PC-3 (cell line): ENCODE measurements around the gene USP17L19. TPM values are rescaled to one million over a fixed set of nuclear protein-coding genes. Genes with fewer than 3 reads are reported as not detected.
"Not testable (repeated sequence)": the region's sequence is repeated elsewhere in the genome, so short reads cannot be mapped to it uniquely, and the experiment has no call there.

ENCODE experiments used
- ATAC-seq: fragments of 200-7000 bp; cut with Tn5 transposase; 2 replicates; pipeline ENCODE4 v1.9.1; 2020; ENCODE audit warnings: mild to moderate bottlenecking, moderate library complexity
- BruUV-seq: library from RNA; stranded (reverse); fragments of 400-500 nt; replicated peaks from 2 replicates; lab custom pipeline; 2021; lab: Mats Ljungman, UMichigan
- CTCF ChIA-PET: fragments of 300-600 bp; sonication (Branson Sonifier 250); formaldehyde crosslinking; loops from one replicate; lab custom pipeline; 2022; ENCODE audit warnings: antibody characterized with exemption; lab: Charles Lee
- POLR2A ChIA-PET: fragments of 300-600 bp; sonication (Branson Sonifier 250); formaldehyde crosslinking; loops from one replicate; lab custom pipeline; 2022; ENCODE audit warnings: antibody characterized with exemption; ENCODE audit not compliant: unreplicated experiment; lab: Charles Lee
- DNase-seq: peaks from one replicate; pipeline ENCODE4 v3.0.0-alpha.2; 2015
- H2AFZ ChIP-seq: fragments of 300-600 bp; sonication (generic); 2 replicates; pipeline ENCODE4 v1.6.0; 2016; ENCODE audit warnings: antibody characterized with exemption, low read length
- H3F3A ChIP-seq: fragments of 300-600 bp; sonication (generic); one replicate; pipeline ENCODE4 v1.6.0; 2017; ENCODE audit warnings: antibody characterized with exemption, low read length, control low read depth, mild to moderate bottlenecking; ENCODE audit not compliant: unreplicated experiment
- H3K27ac ChIP-seq: fragments of 300-600 bp; sonication (generic); 2 replicates; pipeline ENCODE4 v1.5.1; 2016; ENCODE audit warnings: mild to moderate bottlenecking, low read length
- H3K27me3 ChIP-seq: fragments of 300-600 bp; sonication (generic); 2 replicates; pipeline ENCODE4 v1.6.1; 2016; ENCODE audit warnings: low read length, mixed read lengths
- H3K36me3 ChIP-seq: fragments of 300-600 bp; sonication (generic); 2 replicates; pipeline ENCODE4 v1.6.1; 2016; ENCODE audit warnings: low read depth, mixed run types, low read length, mixed read lengths
- H3K4me1 ChIP-seq: fragments of 300-600 bp; sonication (generic); 2 replicates; pipeline ENCODE4 v1.5.1; 2016; ENCODE audit warnings: low read length; ENCODE audit not compliant: insufficient read depth
- H3K4me2 ChIP-seq: fragments of 300-600 bp; sonication (generic); 2 replicates; pipeline ENCODE4 v1.6.0; 2016; ENCODE audit warnings: low read length
- H3K4me3 ChIP-seq: fragments of 300-600 bp; sonication (generic); 2 replicates; pipeline ENCODE4 v1.5.1; 2016; ENCODE audit warnings: mild to moderate bottlenecking, low read length, mixed read lengths
- H3K79me2 ChIP-seq: fragments of 300-600 bp; sonication (generic); 2 replicates; pipeline ENCODE4 v1.6.1; 2017; ENCODE audit warnings: low read length, mixed read lengths
- H3K9ac ChIP-seq: fragments of 300-600 bp; sonication (generic); 2 replicates; pipeline ENCODE4 v1.6.0; 2016; ENCODE audit warnings: mild to moderate bottlenecking, low read length
- H3K9me2 ChIP-seq: fragments of 300-600 bp; sonication (generic); replicated peaks from 2 replicates; pipeline ENCODE4 v1.6.1; 2016; ENCODE audit warnings: mixed run types, low read length, mixed read lengths
- H3K9me3 ChIP-seq: fragments of 300-600 bp; sonication (generic); 2 replicates; pipeline ENCODE4 v1.6.1; 2016; ENCODE audit warnings: low read length, mixed read lengths
- H4K20me1 ChIP-seq: fragments of 300-600 bp; sonication (generic); 2 replicates; pipeline ENCODE4 v1.6.1; 2016; ENCODE audit warnings: low read length, mixed read lengths
- intact Hi-C: fragments of 100-400 bp; cut with micrococcal nuclease; formaldehyde crosslinking; loops from 2 replicates; pipeline ENCODE4 v1.9.0; 2023
- total RNA-seq: library from RNA; depleted of rRNA; stranded (reverse); fragments of >200 nt; gene quantifications from 2 replicates; pipeline ENCODE4 v1.2.3, GENCODE V29; 2014; rRNA removed

The USP17L19 gene
- total RNA-seq, 1 experiment from 2014 or later = not detected

DNA sequence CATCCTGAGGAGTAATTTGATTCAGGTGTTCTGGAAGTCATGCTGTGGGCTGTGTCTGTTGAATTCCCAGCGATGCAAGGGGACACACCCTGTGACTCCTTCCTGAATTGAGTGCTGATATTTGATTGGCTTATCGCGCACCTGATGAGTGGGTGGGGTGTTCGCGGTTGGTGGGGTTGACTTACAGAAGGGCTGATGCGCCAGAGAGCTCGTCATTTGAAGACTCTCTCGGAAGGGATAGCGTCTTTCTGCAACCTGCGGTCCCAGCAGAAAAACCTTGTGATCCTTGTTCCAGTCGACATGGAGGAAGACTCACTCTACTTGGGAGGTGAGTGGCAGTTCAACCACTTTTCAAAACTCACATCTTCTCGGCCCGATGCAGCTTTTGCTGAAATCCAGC, 9.4 kb downstream of the USP17L19 start, which contains the start of gene USP17L21:
TSS of gene USP17L21 (plus strand) at position 301 of the 400 bp plus-strand sequence. CDS start at position 301, 0 bp downstream.
- H3K36me3 ChIP-seq, CTCF ChIA-PET, H3K4me2 ChIP-seq, H3F3A ChIP-seq, DNase-seq, H3K9me3 ChIP-seq, BruUV-seq, ATAC-seq, H2AFZ ChIP-seq, intact Hi-C loops, H3K79me2 ChIP-seq, H3K4me1 ChIP-seq, POLR2A ChIA-PET, H3K9ac ChIP-seq, H4K20me1 ChIP-seq, H3K4me3 ChIP-seq, H3K27ac ChIP-seq, H3K9me2 ChIP-seq, H3K27me3 ChIP-seq: not testable (repeated sequence)

GRCh38 chr4:9267319-9267718, 14.1 kb downstream of the USP17L19 start, which contains the start of gene USP17L22:
TSS of gene USP17L22 (plus strand) at chr4:9267619. CDS start at chr4:9267619, 0 bp downstream.
- ATAC-seq, H2AFZ ChIP-seq, H3K9ac ChIP-seq, BruUV-seq, H3K4me2 ChIP-seq, H3K79me2 ChIP-seq, H3K27me3 ChIP-seq, CTCF ChIA-PET, H3K36me3 ChIP-seq, DNase-seq, H3F3A ChIP-seq, H4K20me1 ChIP-seq, POLR2A ChIA-PET, H3K9me3 ChIP-seq, H3K4me1 ChIP-seq, H3K4me3 ChIP-seq, H3K27ac ChIP-seq, H3K9me2 ChIP-seq, intact Hi-C loops: not testable (repeated sequence)

GRCh38 chr4:9271719-9272118, 18.5 kb downstream of the USP17L19 start:
- ATAC-seq, H3K4me2 ChIP-seq, H3K27me3 ChIP-seq, H3K9ac ChIP-seq, H3K9me3 ChIP-seq, POLR2A ChIA-PET, H4K20me1 ChIP-seq, H3K79me2 ChIP-seq, DNase-seq, H3K4me3 ChIP-seq, H3F3A ChIP-seq, CTCF ChIA-PET, intact Hi-C loops, H3K36me3 ChIP-seq, H3K4me1 ChIP-seq, BruUV-seq, H3K9me2 ChIP-seq, H3K27ac ChIP-seq, H2AFZ ChIP-seq: not testable (repeated sequence)

Other genes with a start within 250 kb of the USP17L19 start
- not detected in 2 replicates for gene FAM90A26, start 83.0 kb upstream of the USP17L19 start, total RNA-seq
- not detected in 2 replicates for gene USP17L10, start 42.7 kb upstream of the USP17L19 start, total RNA-seq
- not detected in 2 replicates for gene USP17L11, start 38.0 kb upstream of the USP17L19 start, total RNA-seq
- not detected in 2 replicates for gene USP17L12, start 33.2 kb upstream of the USP17L19 start, total RNA-seq
- not detected in 2 replicates for gene USP17L13, start 28.5 kb upstream of the USP17L19 start, total RNA-seq
- gene USP17L15, start 19.0 kb upstream of the USP17L19 start, total RNA-seq = not detected in 2 replicates
- not detected in 2 replicates for gene USP17L17, start 9.5 kb upstream of the USP17L19 start, total RNA-seq
- not detected in 2 replicates for gene USP17L18, start 4.7 kb upstream of the USP17L19 start, total RNA-seq
- gene USP17L20, start 4.7 kb downstream of the USP17L19 start, total RNA-seq = not detected in 2 replicates
- gene USP17L21, start 9.5 kb downstream of the USP17L19 start, total RNA-seq = not detected in 2 replicates
- not detected in 2 replicates for gene USP17L22, start 14.2 kb downstream of the USP17L19 start, total RNA-seq
- not detected in 2 replicates for gene USP17L24, start 71.8 kb downstream of the USP17L19 start, total RNA-seq
- gene USP17L25, start 76.5 kb downstream of the USP17L19 start, total RNA-seq = not detected in 2 replicates
- gene USP17L26, start 81.3 kb downstream of the USP17L19 start, total RNA-seq = not detected in 2 replicates
- not detected in 2 replicates for gene USP17L5, start 86.0 kb downstream of the USP17L19 start, total RNA-seq
- not detected in 2 replicates for gene USP17L27, start 90.8 kb downstream of the USP17L19 start, total RNA-seq
- not detected in 2 replicates for gene USP17L28, start 95.5 kb downstream of the USP17L19 start, total RNA-seq
- not detected in 2 replicates for gene USP17L29, start 100.3 kb downstream of the USP17L19 start, total RNA-seq
- not detected in 2 replicates for gene USP17L30, start 109.8 kb downstream of the USP17L19 start, total RNA-seq
- gene DEFB131A, start 191.0 kb downstream of the USP17L19 start, total RNA-seq = not detected in 2 replicates